ENCODE data around the gene LRP1B. TPM values are rescaled to one million over a fixed set of nuclear protein-coding genes. Genes with fewer than 3 reads are reported as not detected.
A peak's percentile ranks its signal among the peaks of the same experiment; 100 is the strongest.

LRP1B gene
- polyA plus RNA-seq, 1 donor from 2014 or later, result 12.7 TPM

- H2AFZ ChIP-seq (ENCODE audit: low read depth, low read length), result no peak overlapping the region
- no peak overlapping the region for H3K4me2 ChIP-seq (ENCODE audit: low read length)
- no peaks in the 10 kb centered on the region for H3K79me2 ChIP-seq (replicated peaks; ENCODE audit: insufficient read depth, low read length)
- H3F3A ChIP-seq (ENCODE audit: insufficient read depth, low read length, poor library complexity, severe bottlenecking), result no peaks in the 10 kb centered on the region
- H3K27me3 ChIP-seq (ENCODE audit: insufficient read depth, low read depth, low read length), result no peaks in the 10 kb centered on the region
- H3K27ac ChIP-seq (ENCODE audit: low read length), result no peak overlapping the region
- no peaks in the 10 kb centered on the region for H3K36me3 ChIP-seq (ENCODE audit: insufficient read depth, low read length)
- no peaks in the 10 kb centered on the region for H3K9me3 ChIP-seq (ENCODE audit: low read length)
- H3K4me3 ChIP-seq (ENCODE audit: low read length), result no peak overlapping the region
- H3K9me2 ChIP-seq (ENCODE audit: insufficient read depth, low read length), result no peaks in the 10 kb centered on the region
- TF ChIP-seq RAD21 (conservative IDR thresholded peaks at IDR 0.05), result no peak
- no peak for TF ChIP-seq SMC3 (conservative IDR thresholded peaks at IDR 0.05; ENCODE audit: poor library complexity)
- TF ChIP-seq REST (IDR thresholded peaks at IDR 0.05; ENCODE audit: borderline replicate concordance), result no peak
- TF ChIP-seq EP300 (conservative IDR thresholded peaks at IDR 0.05; ENCODE audit: poor library complexity, severe bottlenecking), result no peak
- no peak for TF ChIP-seq MXI1 (conservative IDR thresholded peaks at IDR 0.05; ENCODE audit: poor library complexity, severe bottlenecking)
- TF ChIP-seq CTCF (IDR thresholded peaks at IDR 0.05; ENCODE audit: poor library complexity, severe bottlenecking), result no peak
- no peak for TF ChIP-seq TAF1 (IDR thresholded peaks at IDR 0.05; ENCODE audit: low read depth)
- no peak for TF ChIP-seq POLR2AphosphoS5 (IDR thresholded peaks at IDR 0.05)
- TF ChIP-seq EZH2 (IDR thresholded peaks at IDR 0.05; ENCODE audit: borderline replicate concordance, insufficient read depth, low read length, poor library complexity, severe bottlenecking), result no peak
- no peak overlapping the region for H3K9ac ChIP-seq (ENCODE audit: low read length)
- no peaks in the 10 kb centered on the region for H4K20me1 ChIP-seq (ENCODE audit: insufficient read depth)
Observed at GRCh38 chr2:141888987-141889555, 241.7 kb downstream of the LRP1B start.

- H3K36me3 ChIP-seq (ENCODE audit: insufficient read depth, low read length), result no peaks in the 10 kb centered on the region
- H3K27ac ChIP-seq (ENCODE audit: low read length), result no peak overlapping the region
- H3K9me2 ChIP-seq (ENCODE audit: insufficient read depth, low read length), result no peaks in the 10 kb centered on the region
- H3K27me3 ChIP-seq (ENCODE audit: insufficient read depth, low read depth, low read length), result no peaks in the 10 kb centered on the region
- no peaks in the 10 kb centered on the region for H3K79me2 ChIP-seq (replicated peaks; ENCODE audit: insufficient read depth, low read length)
- no peak overlapping the region for H3K9ac ChIP-seq (ENCODE audit: low read length)
- no peaks in the 10 kb centered on the region for H3K9me3 ChIP-seq (ENCODE audit: low read length)
- H2AFZ ChIP-seq (ENCODE audit: low read depth, low read length), result no peak overlapping the region
- H3F3A ChIP-seq (ENCODE audit: insufficient read depth, low read length, poor library complexity, severe bottlenecking), result no peaks in the 10 kb centered on the region
- H4K20me1 ChIP-seq (ENCODE audit: insufficient read depth), result no peaks in the 10 kb centered on the region
- TF ChIP-seq EP300 (conservative IDR thresholded peaks at IDR 0.05; ENCODE audit: poor library complexity, severe bottlenecking) (peak; percentile 85), RAD21 (conservative IDR thresholded peaks at IDR 0.05) (no peak), EZH2 (IDR thresholded peaks at IDR 0.05; ENCODE audit: borderline replicate concordance, insufficient read depth, low read length, poor library complexity, severe bottlenecking) (no peak), REST (IDR thresholded peaks at IDR 0.05; ENCODE audit: borderline replicate concordance) (peak; percentile 77), MXI1 (conservative IDR thresholded peaks at IDR 0.05; ENCODE audit: poor library complexity, severe bottlenecking) (no peak), POLR2AphosphoS5 (IDR thresholded peaks at IDR 0.05) (peak; percentile 54)
- no peak overlapping the region for H3K4me2 ChIP-seq (ENCODE audit: low read length)
- H3K4me3 ChIP-seq (ENCODE audit: low read length), result no peak overlapping the region
Observed at GRCh38 chr2:141887363-141887762, 243.5 kb downstream of the LRP1B start.

Measured in neural cell (in vitro differentiated cells).